Muscle of back (tissue), 11 donors: ENCODE measurements around the gene RSRC2. TPM values are rescaled to one million over a fixed set of nuclear protein-coding genes. Genes with fewer than 3 reads are reported as not detected.
"Not testable (repeated sequence)": the region's sequence is repeated elsewhere in the genome, so short reads cannot be mapped to it uniquely, and the experiment has no call there.

Experiments
- DNase-seq, 3 donors: peaks; one replicate each; pipeline versions ENCODE4 v3.0.0 to v3.0.0-alpha.2; 2013
- polyA plus RNA-seq, 10 donors: library from polyadenylated mRNA; unstranded; fragments of 120-200 nt; gene quantifications; one replicate each; pipeline ENCODE4 v1.2.1, GENCODE V29; 2013; ENCODE audit not compliant: insufficient read length in 10 of 10

Gene RSRC2
- polyA plus RNA-seq, 10 donors: 81.4 to 140 (median 107) TPM

DNA sequence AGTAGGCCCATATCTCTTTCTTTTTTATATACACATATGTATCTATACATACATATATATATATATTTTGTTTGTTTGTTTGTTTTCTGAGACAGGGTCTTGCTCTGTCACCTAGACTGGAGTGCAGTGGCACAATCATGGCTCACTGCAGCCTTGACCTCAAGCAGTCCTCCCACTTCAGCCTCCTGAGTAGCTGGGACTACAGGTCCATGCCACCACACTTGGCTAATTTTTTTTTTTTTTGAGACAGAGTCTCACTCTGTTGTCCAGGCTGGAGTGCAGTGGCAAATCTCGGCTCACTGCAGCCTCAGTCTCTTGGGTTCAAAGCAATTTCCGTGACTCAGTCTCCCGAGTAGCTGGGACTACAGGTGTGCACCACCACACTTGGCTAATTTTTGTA lies 38.9 kb downstream of the RSRC2 start:
- DNase-seq: not testable (repeated sequence)

DNA sequence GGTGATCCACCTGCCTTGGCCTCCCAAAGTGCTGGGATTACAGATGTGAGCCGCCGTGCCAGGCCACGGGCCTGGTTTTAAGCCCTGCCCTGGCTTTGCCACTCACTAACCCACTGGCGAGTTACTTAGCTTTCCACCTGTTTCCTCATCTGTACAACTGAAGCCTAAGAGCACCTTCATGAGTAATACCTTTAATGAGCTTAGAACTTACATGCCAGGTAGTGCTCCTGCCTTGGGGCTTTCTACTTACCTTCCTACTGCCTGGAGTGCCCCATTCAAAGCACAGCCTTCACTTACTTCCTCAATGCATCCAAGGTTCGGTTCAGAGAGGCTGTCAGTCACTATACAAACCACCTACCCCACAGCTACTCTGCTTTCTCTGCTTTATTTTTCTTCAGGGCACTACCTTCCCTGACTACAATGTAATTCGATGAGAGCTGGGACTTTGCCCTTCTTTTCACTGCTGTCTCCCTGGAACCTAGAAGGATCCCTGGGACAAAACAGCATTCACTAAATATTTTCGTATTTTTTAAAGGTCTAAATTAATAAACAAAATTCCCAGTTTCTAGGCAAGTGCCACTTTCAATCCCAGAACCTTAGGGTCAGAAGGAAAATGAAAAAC lies 39.8 kb downstream of the RSRC2 start:
- DNase-seq: no peak

DNA sequence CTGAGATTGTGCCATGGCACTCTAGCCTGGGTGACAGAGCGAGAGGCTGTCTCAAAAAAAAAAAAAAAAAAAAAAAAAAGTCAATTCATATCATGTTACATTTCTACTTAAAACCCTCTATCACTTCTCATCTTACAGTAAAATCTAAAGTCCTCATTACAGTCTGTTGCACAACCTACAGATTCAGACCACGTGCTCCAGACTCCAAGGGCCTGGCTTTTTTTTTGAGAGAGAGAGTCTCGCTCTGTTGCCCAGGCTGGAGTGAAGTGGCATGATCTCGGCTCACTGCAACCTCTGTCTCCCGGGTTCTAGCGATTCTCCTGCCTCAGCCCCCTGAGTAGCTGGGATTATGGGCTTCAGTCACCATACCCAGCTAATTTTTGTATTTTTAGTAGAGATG lies 40.4 kb downstream of the RSRC2 start:
- DNase-seq: not testable (repeated sequence)

DNA sequence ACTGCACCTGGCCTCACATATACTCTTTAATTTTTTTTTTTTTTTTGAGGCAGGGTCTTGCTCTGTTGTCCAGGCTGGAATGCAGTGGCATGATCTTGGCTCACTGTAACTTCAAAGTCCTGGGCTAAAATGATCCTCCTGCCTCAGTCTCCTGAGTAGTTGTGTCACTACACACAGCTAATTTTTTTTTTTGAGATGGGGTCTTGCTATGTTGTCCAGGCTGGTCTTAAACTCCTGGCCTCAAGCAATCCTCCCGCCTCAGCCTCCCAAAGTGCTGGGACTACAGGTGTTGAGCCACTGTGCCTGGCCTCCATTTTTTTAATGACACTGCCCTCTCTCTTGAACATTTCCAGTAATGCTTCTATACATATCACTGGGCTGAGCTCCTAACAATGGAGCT lies 42.4 kb downstream of the RSRC2 start:
- not testable (repeated sequence) for DNase-seq

GRCh38 chr12:122483969-122484368 lies 42.8 kb downstream of the RSRC2 start:
- DNase-seq: no peak

DNA sequence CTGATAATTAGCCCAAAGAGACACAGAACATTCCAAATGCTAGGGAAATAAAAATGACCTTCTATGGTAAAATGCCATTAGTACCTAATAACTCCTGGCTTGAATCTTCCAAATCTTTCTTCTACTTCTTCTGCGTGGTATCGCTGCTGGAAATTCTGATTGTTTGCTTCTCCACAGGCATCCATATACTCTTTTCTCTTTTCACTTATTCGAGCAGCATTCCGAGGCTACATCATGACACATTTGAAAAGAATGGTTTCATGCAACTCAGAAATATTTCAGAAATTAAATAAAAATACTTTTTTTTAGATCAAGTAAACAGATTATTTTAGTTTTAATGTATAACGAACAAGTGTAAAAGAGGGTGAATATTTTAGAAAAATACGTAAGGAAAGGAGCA lies 44.9 kb downstream of the RSRC2 start:
- no peak for DNase-seq

DNA sequence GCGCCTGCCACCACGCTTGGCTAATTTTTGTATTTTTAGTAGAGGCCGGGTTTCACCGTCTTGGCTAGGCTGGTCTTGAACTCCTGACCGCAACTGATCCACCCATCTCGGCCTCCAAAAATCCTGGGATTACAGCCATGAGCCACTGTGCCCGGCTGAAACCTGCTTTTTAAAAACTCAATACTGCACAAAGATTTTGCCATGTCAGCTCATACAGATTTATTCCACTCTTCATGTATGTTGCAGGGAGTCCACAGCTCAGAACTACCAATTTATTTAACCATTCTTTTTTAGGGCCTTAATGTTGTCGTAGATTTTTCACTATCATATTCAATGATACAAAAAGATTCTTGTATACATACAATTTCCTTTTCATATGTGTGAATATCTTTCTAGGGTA lies 46.0 kb downstream of the RSRC2 start:
- DNase-seq: no peak

GRCh38 chr12:122474324-122474716 lies 52.4 kb downstream of the RSRC2 start:
- DNase-seq: no peak

DNA sequence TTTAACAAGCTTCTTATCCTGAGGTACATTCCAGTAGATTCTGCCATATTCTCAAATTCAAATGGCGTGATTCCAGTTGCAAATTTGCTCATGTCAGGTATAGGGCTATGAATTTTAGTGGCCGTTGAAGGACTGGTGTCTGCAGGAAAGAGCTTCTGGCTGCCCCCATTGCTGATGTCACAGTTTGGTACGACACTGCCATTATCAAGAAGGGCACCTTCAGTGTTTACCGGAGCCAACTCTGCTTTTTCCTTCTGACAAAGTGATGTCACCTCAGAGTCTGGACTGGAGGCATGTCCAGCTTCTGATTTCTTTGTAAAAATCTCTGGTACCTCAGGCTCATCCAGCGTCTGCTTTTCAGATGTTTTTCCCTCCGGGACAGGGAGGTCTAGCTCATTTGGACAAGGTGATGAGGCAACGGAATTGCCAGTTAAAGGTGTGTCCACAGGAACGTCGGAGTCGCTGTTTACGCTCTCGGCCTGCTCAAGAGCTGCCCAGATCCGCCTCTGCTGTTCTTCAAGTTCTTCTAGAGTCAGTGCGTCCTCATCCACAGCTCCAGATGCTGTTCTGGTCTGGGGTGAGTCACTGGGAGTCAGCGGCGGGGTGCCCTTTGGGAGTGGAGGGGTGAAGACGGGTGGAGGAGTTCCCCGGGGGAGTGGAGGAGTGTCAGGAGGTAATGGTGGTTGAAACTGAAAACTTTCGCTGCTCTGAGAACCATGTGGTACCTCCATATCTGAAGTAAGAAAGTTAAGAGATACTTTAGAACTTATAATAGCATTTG lies 53.0 kb downstream of the RSRC2 start:
- DNase-seq: no peak

DNA sequence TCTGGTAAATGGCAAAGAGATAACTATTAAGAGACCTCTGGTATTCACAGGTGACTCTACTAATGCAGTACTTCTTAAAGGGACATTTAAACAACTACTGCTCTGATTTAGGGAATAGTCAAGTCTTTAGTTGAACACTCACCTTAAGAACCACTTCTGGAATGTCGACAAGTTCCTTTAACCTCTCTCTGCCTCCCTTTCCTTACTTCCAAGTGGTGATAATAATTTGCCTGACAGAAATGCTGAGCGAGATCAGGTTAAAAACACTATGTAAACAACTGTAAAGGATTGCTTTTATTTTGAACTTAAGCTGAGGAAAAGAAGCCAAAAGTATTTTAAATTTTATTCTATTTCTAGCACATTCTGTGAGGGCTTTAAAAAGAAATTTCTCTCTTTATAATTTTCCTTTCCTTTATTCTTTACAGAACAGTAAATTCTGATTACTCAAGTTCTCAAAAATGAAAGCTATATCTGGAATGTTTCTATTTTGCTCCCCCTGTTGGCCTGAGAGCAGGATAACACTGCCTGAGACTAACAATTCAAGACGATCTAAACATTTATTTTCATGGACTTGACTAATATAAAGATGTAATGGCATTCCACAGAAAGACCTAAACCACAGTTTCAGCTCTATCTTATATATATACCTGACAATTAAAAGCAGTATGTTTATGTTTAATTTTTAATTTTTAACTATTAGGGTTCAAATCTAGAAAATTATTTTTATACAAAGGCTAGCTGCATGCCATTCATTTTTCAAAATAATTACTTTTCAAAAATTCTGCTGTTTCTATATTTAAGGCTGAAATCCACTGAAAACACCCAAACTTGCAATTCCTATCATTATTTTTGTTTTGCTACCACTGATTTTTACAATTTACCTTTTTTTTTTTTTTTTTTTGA lies 55.2 kb downstream of the RSRC2 start:
- DNase-seq: peak; percentile 65 to 74 (median 66)

DNA sequence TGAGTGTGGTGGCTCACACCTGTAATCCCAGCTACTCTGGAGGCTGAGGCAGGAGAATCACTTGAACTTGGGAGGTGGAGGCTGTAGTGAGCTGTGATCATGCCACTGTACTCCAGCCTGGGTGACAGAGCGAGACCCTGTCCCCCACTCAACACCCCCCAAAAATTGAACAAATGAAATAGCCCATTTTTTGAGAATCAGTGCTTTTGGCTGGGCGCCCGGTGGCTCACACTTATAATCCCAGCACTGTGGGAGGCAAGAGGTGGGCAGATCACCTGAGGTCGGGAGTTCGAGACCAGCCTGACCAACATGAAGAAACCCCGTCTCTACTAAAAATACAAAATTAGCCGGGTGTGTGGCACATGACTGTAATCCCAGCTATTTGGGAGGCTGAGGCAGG lies 56.2 kb downstream of the RSRC2 start:
- DNase-seq: not testable (repeated sequence)

DNA sequence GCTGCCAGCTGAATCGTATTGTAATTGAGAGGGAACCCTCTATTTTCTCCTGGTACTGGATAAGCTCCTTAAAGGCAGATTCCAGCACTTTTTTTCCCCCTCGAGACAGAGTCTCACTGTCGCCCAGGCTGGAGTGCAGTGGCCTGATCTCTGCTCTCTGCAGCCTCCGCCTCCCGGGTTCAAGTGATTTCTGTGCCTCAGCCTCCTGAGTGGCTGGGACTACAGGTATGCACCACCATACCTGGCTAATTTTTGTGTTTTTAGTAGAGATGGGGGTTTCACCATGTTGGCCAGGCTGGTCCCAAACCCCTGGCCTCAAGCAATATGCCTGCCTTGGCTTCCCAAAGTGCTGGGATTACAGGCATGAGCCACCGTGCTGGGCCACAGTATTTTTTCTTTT lies 56.9 kb downstream of the RSRC2 start:
- not testable (repeated sequence) for DNase-seq

DNA sequence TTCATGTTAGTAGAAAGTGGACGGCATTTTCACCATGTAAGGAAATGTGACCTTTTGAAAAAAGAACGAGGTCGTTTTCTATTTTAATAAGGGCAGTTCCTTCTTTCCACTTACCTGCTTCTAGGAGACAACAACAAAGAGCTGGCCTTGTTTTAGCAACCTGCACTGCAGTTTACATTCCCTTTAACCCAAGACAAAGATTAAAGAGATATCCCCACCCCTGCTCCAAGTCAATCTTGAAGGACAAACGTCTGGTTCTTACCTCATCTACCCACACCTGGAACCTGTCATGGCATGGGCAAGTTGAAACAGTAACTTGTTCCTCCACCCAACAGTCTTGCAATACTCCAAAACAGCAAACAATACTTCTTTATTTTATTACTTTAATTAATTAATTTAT lies 58.8 kb downstream of the RSRC2 start:
- DNase-seq: no peak

GRCh38 chr12:122464317-122465042 lies 62.3 kb downstream of the RSRC2 start:
- DNase-seq: peak in 2 of 3 donors; percentile 46 to 79

GRCh38 chr12:122460641-122461040 lies 66.1 kb downstream of the RSRC2 start:
- no peak for DNase-seq

DNA sequence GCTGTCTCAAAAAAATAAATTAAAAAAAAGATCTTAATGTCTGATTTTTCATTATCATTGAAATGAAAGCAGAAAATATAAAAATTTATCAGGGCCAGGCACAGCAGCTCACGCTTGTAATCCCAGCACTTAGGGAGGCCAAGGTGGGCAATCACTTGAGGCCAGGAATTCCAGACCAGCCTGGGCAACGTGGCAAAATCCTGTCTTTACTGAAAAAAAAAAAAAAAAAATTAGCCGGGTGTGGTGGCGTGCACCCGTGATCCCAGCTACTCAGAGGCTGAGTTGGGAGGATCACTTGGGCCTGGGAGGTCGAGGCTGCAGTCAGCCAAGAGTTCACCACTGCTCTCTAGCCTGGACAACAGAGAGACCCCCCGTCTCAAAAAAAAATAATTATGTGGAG lies 66.7 kb downstream of the RSRC2 start:
- no peak for DNase-seq

DNA sequence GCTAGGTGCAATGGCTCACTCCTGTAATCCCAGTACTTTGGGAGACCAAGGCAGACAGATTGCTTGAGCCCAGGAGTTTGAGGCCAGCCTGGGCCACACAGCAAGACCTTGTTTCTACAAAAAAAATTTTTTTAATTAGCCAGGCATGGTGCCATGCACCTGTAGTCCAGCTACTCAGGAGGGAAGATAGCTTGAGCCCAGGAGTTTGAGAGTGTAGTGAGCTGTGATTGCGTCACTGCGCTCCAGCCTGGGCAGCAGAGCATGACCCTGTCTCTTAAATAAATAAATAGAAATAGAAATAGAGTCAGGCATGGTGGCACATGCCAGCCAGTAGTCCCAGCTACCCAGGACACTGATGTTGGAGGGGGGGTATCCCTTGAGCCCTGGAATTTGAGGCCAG lies 67.5 kb downstream of the RSRC2 start:
- DNase-seq: no peak

- DNase-seq: no peak
Observed at GRCh38 chr12:122458105-122459035, 68.4 kb downstream of the RSRC2 start.

GRCh38 chr12:122457627-122458026 lies 69.1 kb downstream of the RSRC2 start:
- DNase-seq: no peak

- DNase-seq: no peak
Observed at GRCh38 chr12:122454739-122455138, 72.0 kb downstream of the RSRC2 start.

- DNase-seq: no peak
Observed at GRCh38 chr12:122454250-122454721, 72.5 kb downstream of the RSRC2 start.
